Endothelial cell of umbilical vein (primary cell): ENCODE measurements around the gene FOXP1. TPM values are rescaled to one million over a fixed set of nuclear protein-coding genes. Genes with fewer than 3 reads are reported as not detected.

Source experiments
- BruUV-seq: library from RNA; stranded (reverse); fragments of 400-500 nt; replicated peaks from 2 replicates; lab custom pipeline; 2021; lab: Mats Ljungman, UMichigan
- CTCF ChIA-PET: fragments of 300-600, 350-600 bp; sonication (Branson Sonifier 250); formaldehyde crosslinking; loops from one replicate; lab custom pipeline; 2021; ENCODE audit warnings: antibody characterized with exemption, inconsistent platforms; lab: Charles Lee
- POLR2A ChIA-PET: fragments of 300-600, 350-600 bp; sonication (Branson Sonifier 250); formaldehyde crosslinking; loops from one replicate; lab custom pipeline; 2021; ENCODE audit warnings: antibody characterized with exemption, inconsistent platforms; lab: Charles Lee
- DNase-seq: peaks from one replicate; pipeline ENCODE4 v3.0.0-alpha.2; 2011; ENCODE audit warnings: low read depth, low spot score
- FAIRE-seq: peaks from 2 replicates; lab custom pipeline; 2011; peaks lifted over from hg19 to GRCh38; lab: Jason Lieb, UNC
- H2AFZ ChIP-seq: 2 replicates; pipeline ENCODE4 v1.6.0; 2012; ENCODE audit warnings: low read depth, low read length, control low read depth, inconsistent platforms
- H3K27ac ChIP-seq: 2 replicates; pipeline ENCODE4 v1.5.1; 2011; ENCODE audit warnings: low read depth, mild to moderate bottlenecking, control low read depth, low read length, moderate library complexity; ENCODE audit not compliant: insufficient read depth
- H3K27me3 ChIP-seq, 2 experiments: 2 replicates each; pipeline versions ENCODE4 v1.6.0 to v1.6.1; 2011; ENCODE audit warnings: low read length in 2 of 2, mixed read lengths in 1 of 2; ENCODE audit not compliant: control insufficient read depth in 2 of 2, insufficient read depth in 2 of 2
- H3K36me3 ChIP-seq, 2 experiments: 2 replicates in 1 of 2; 3 replicates in 1 of 2; pipeline ENCODE4 v1.5.1; 2011; ENCODE audit warnings: low read length in 2 of 2, mild to moderate bottlenecking in 1 of 2, moderate library complexity in 1 of 2; ENCODE audit not compliant: control insufficient read depth in 2 of 2, insufficient read depth in 2 of 2; ENCODE audit errors: extremely low read depth in 1 of 2
- H3K4me1 ChIP-seq: 3 replicates; pipeline ENCODE4 v1.5.1; 2011; ENCODE audit warnings: mild to moderate bottlenecking, low read length; ENCODE audit not compliant: control insufficient read depth, insufficient read depth; ENCODE audit errors: extremely low read depth
- H3K4me2 ChIP-seq: 2 replicates; pipeline ENCODE4 v1.6.1; 2011; ENCODE audit warnings: low read length, control low read depth, mixed read lengths; ENCODE audit not compliant: insufficient read depth
- H3K4me3 ChIP-seq, 3 experiments: fragments of 200-600 bp in 1 of 3; sonication (generic), shearing (Covaris generic) in 1 of 3; replicated peaks in 1 of 3; 2 replicates each; pipeline ENCODE4 v1.5.1; 2011 to 2016; ENCODE audit warnings: control low read depth in 3 of 3, low read length in 3 of 3, mild to moderate bottlenecking in 2 of 3, inconsistent platforms in 1 of 3, low read depth in 1 of 3, moderate library complexity in 1 of 3; ENCODE audit not compliant: insufficient read depth in 1 of 3
- H3K79me2 ChIP-seq: 2 replicates; pipeline ENCODE4 v1.6.0; 2012; ENCODE audit warnings: low read length, inconsistent platforms; ENCODE audit not compliant: control insufficient read depth, insufficient read depth
- H3K9ac ChIP-seq: replicated peaks from 2 replicates; pipeline ENCODE3; 2011; ENCODE audit warnings: low read length, control low read depth; ENCODE audit not compliant: insufficient read depth; ENCODE audit errors: extremely low read depth
- H3K9me1 ChIP-seq: replicated peaks from 3 replicates; pipeline ENCODE4 v1.6.0; 2011; ENCODE audit warnings: mild to moderate bottlenecking, low read length; ENCODE audit not compliant: control insufficient read depth, insufficient read depth; ENCODE audit errors: extremely low read depth
- H3K9me3 ChIP-seq: replicated peaks from 2 replicates; pipeline ENCODE4 v1.5.1; 2012; ENCODE audit warnings: low read length, inconsistent platforms; ENCODE audit not compliant: control insufficient read depth, insufficient read depth
- H4K20me1 ChIP-seq: replicated peaks from 2 replicates; pipeline ENCODE3; 2011; ENCODE audit warnings: mild to moderate bottlenecking, low read length; ENCODE audit not compliant: control insufficient read depth, insufficient read depth; ENCODE audit errors: extremely low read depth
- EZH2 ChIP-seq: IDR thresholded peaks from 2 replicates; pipeline ENCODE4 v1.6.1; 2012; ENCODE audit warnings: borderline replicate concordance, low read depth, mild to moderate bottlenecking, moderate library complexity, low read length, inconsistent platforms; ENCODE audit not compliant: severe bottlenecking
- FOS ChIP-seq: IDR thresholded peaks from 2 replicates; pipeline ENCODE4 v1.6.1; 2011; ENCODE audit warnings: mild to moderate bottlenecking, low read length, moderate library complexity, borderline replicate concordance; ENCODE audit not compliant: insufficient read depth
- GATA2 ChIP-seq: IDR thresholded peaks from 2 replicates; pipeline ENCODE4 v1.7.0; 2011; ENCODE audit warnings: low read depth, mild to moderate bottlenecking, moderate library complexity, mixed read lengths, low read length; ENCODE audit not compliant: insufficient read length, insufficient read depth
- JUN ChIP-seq: IDR thresholded peaks from 2 replicates; pipeline ENCODE4 v1.6.1; 2011; ENCODE audit warnings: borderline replicate concordance, low read depth; ENCODE audit not compliant: insufficient read length, insufficient read depth
- POLR2AphosphoS5 ChIP-seq: IDR thresholded peaks from 2 replicates; pipeline ENCODE4 v1.6.1; 2012; ENCODE audit warnings: low read depth, mild to moderate bottlenecking, control low read depth, low read length, moderate library complexity; ENCODE audit not compliant: insufficient read depth
- dilution Hi-C: fragments of 300-500 bp; cut with MboI; formaldehyde crosslinking; loops from one replicate; pipeline ENCODE4 v1.15.0; 2019; ENCODE audit warnings: low sequenced_read_pairs; ENCODE audit not compliant: extremely low pct_ligation_motif_present
- intact Hi-C: fragments of 100-400 bp; cut with micrococcal nuclease; formaldehyde crosslinking; loops from one replicate; pipeline ENCODE4 v1.10.0; 2022
- polyA plus RNA-seq, 4 experiments: library from polyadenylated mRNA; depleted of rRNA in 3 of 4; stranded (reverse) in 3 of 4; unstranded in 1 of 4; fragments of >200 nt; gene quantifications; 2 replicates each; pipeline versions ENCODE4 v1.2.1 to v1.2.3, GENCODE V29; 2011 to 2012; ENCODE audit warnings: missing spikeins in 1 of 4
- total RNA-seq: library from RNA; stranded (reverse); gene quantifications from 2 replicates; pipeline ENCODE4 v1.2.3, GENCODE V29; 2021
- TF ChIP-seq, protein P1 (sequence below), 2 donors: IDR thresholded peaks; 1 replicate in 1 of 2; 2 replicates in 1 of 2; pipeline ENCODE4 v1.5.1; 2011; ENCODE audit warnings: low read length in 2 of 2, mild to moderate bottlenecking in 2 of 2, moderate library complexity in 2 of 2, control low read depth in 1 of 2, inconsistent platforms in 1 of 2, low read depth in 1 of 2; ENCODE audit not compliant: insufficient read depth in 1 of 2; ENCODE audit errors: extremely low read depth in 1 of 2

FOXP1 gene
- total and polyA plus RNA-seq, 2 donors (not counting 3 experiments of a cell fraction or from before 2014, with no cell fraction given) = 41.0 to 107 TPM

DNA sequence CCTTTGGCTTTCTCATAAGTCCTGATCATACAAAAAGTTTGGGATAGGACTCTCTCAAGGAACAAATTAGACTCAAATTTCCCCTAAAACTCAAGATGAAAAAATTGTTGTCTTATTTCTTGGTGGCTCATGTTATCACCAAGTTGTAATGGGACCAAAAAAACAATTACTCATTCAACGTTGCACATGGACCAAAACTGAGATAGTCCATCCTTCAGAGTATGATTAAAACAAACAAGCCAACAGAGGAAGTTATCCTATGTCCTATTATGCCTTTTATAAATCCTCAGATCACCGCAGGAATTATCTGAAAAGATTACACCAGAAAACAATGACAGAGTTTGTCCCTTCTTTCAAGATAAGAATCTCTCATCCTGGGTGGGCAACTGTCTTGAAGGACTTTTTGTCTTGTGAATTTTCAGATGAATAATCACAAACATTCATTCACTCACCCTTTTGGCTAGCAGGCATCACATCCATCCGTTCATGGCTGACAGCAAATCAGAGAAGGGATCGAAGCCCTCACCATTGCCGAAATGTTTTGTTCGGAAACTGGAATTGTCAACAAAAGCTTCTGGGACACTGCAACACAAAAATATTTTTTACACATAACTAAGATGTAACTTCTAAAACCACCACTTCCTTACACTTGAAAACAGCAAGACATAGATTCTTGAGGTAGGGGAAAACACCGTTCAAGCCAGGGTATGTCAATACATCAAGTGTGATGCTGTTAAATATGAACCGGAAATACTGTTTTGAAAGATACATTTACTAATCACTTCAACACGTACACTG, 90.4 kb downstream of the FOXP1 start:
- DNase-seq (no peak), FAIRE-seq (no peak)
- H3K36me3 ChIP-seq = peaks cover 0 to 2% of the 10 kb centered on the region in 2 experiments
- no peak overlapping the region for H2AFZ ChIP-seq
- H3K27me3 ChIP-seq = no peaks in the 10 kb centered on the region
- no peak overlapping the region for H3K4me2 ChIP-seq
- intact Hi-C loops (no loop called here), dilution Hi-C loops (no loop called here)
- H3K4me1 ChIP-seq = no peaks in the 10 kb centered on the region
- no peak overlapping the region for H3K9ac ChIP-seq
- H3K4me3 ChIP-seq = no peak overlapping the region
- ChIA-PET POLR2A (no interaction called here), CTCF (no interaction called here)
- H3K9me3 ChIP-seq = no peaks in the 10 kb centered on the region
- no TSS peak for BruUV-seq
- H3K9me1 ChIP-seq = no peaks in the 10 kb centered on the region
- TF ChIP-seq JUN = no peak
- TF ChIP-seq EZH2 = no peak
- no peak for TF ChIP-seq GATA2
- no peak for TF ChIP-seq POLR2AphosphoS5
- H3K27ac ChIP-seq = no peak overlapping the region
- H4K20me1 ChIP-seq = no peaks in the 10 kb centered on the region
- H3K79me2 ChIP-seq = no peaks in the 10 kb centered on the region

- FAIRE-seq = no peak
- Histone ChIP-seq H2AFZ (no peak overlapping the region), H3K27ac (no peak overlapping the region), H3K27me3 (no peaks in the 10 kb centered on the region), H3K4me1 (no peaks in the 10 kb centered on the region), H4K20me1 (no peaks in the 10 kb centered on the region), H3K9me1 (no peaks in the 10 kb centered on the region), H3K9ac (no peak overlapping the region), H3K79me2 (no peaks in the 10 kb centered on the region), H3K9me3 (no peaks in the 10 kb centered on the region), H3K4me3 (no peak overlapping the region), H3K36me3 (peaks cover 0 to 2% of the 10 kb centered on the region in 2 experiments), H3K4me2 (no peak overlapping the region)
- ChIA-PET POLR2A (no interaction called here), CTCF (no interaction called here)
- dilution Hi-C loops (no loop called here), intact Hi-C loops (no loop called here)
- TF ChIP-seq, protein P1, sequence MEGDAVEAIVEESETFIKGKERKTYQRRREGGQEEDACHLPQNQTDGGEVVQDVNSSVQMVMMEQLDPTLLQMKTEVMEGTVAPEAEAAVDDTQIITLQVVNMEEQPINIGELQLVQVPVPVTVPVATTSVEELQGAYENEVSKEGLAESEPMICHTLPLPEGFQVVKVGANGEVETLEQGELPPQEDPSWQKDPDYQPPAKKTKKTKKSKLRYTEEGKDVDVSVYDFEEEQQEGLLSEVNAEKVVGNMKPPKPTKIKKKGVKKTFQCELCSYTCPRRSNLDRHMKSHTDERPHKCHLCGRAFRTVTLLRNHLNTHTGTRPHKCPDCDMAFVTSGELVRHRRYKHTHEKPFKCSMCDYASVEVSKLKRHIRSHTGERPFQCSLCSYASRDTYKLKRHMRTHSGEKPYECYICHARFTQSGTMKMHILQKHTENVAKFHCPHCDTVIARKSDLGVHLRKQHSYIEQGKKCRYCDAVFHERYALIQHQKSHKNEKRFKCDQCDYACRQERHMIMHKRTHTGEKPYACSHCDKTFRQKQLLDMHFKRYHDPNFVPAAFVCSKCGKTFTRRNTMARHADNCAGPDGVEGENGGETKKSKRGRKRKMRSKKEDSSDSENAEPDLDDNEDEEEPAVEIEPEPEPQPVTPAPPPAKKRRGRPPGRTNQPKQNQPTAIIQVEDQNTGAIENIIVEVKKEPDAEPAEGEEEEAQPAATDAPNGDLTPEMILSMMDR (IDR thresholded peaks at IDR 0.05; ENCODE audit: extremely low read depth in 1 of 2, insufficient read depth in 1 of 2, low read depth in 1 of 2, low read length in 2 of 2) = no peak
- no peak for TF ChIP-seq GATA2
- TF ChIP-seq FOS = no peak
- no peak for DNase-seq
- BruUV-seq = no TSS peak
Measured at GRCh38 chr3:71492566-71492965, 91.0 kb downstream of the FOXP1 start.
